ENCODE results near the gene ELN. TPM values are rescaled to one million over a fixed set of nuclear protein-coding genes. Genes with fewer than 3 reads are reported as not detected.

The ELN gene
- total and polyA plus RNA-seq, 2 donors (not counting 1 experiment from before 2014, with no cell fraction given), result 2.1 to 11.0 TPM

GRCh38 chr7:74064696-74065095, 36.7 kb downstream of the ELN start:
- no peak overlapping the region for H3K27ac ChIP-seq (ENCODE audit: insufficient read depth, low read length)
- no peak overlapping the region for H2AFZ ChIP-seq (ENCODE audit: low read length)
- H3K9ac ChIP-seq (ENCODE audit: insufficient read depth, low read length), result no peak overlapping the region
- no peak overlapping the region for H3K4me2 ChIP-seq (ENCODE audit: extremely low read depth, insufficient read depth, low read length)
- no peaks in the 10 kb centered on the region for H3K27me3 ChIP-seq (ENCODE audit: control insufficient read depth, insufficient read depth, low read length)
- no peak overlapping the region for H3K4me3 ChIP-seq (replicated peaks in 1 of 4; ENCODE audit: control extremely low read depth in 1 of 4, insufficient read depth in 1 of 4, low read depth in 3 of 4, low read length in 4 of 4)
- H3K79me2 ChIP-seq (ENCODE audit: control insufficient read depth, insufficient read depth, low read length), result no peaks in the 10 kb centered on the region
- TF ChIP-seq CTCF (conservative IDR thresholded peaks at IDR 0.05 in 1 of 2, IDR thresholded peaks at IDR 0.05 in 1 of 2; ENCODE audit: low read depth in 1 of 2, low read length in 2 of 2) (no peak), EZH2 (IDR thresholded peaks at IDR 0.05; ENCODE audit: low read length, missing control alignments) (no peak)
- H3K9me3 ChIP-seq (ENCODE audit: control insufficient read depth, insufficient read depth, low read depth, low read length), result no peaks in the 10 kb centered on the region
- peaks cover 4% of the 10 kb centered on the region for H3K4me1 ChIP-seq (ENCODE audit: control insufficient read depth, extremely low read depth, insufficient read depth, low read length)
- no peaks in the 10 kb centered on the region for H4K20me1 ChIP-seq (ENCODE audit: control insufficient read depth, extremely low read depth, insufficient read depth, low read length)
- no peak for DNase-seq (ENCODE audit: low read depth in 2 of 2)
- H3K36me3 ChIP-seq (ENCODE audit: control insufficient read depth, insufficient read depth, low read length), result no peaks in the 10 kb centered on the region

- H3K36me3 ChIP-seq (ENCODE audit: control insufficient read depth, insufficient read depth, low read length), result no peaks in the 10 kb centered on the region
- H3K27ac ChIP-seq (ENCODE audit: insufficient read depth, low read length), result no peak overlapping the region
- H3K79me2 ChIP-seq (ENCODE audit: control insufficient read depth, insufficient read depth, low read length), result no peaks in the 10 kb centered on the region
- no peak for DNase-seq (ENCODE audit: low read depth in 2 of 2)
- no peaks in the 10 kb centered on the region for H3K27me3 ChIP-seq (ENCODE audit: control insufficient read depth, insufficient read depth, low read length)
- no peaks in the 10 kb centered on the region for H4K20me1 ChIP-seq (ENCODE audit: control insufficient read depth, extremely low read depth, insufficient read depth, low read length)
- no peak overlapping the region for H2AFZ ChIP-seq (ENCODE audit: low read length)
- TF ChIP-seq CTCF (conservative IDR thresholded peaks at IDR 0.05 in 1 of 2, IDR thresholded peaks at IDR 0.05 in 1 of 2; ENCODE audit: low read depth in 1 of 2, low read length in 2 of 2) (no peak), EZH2 (IDR thresholded peaks at IDR 0.05; ENCODE audit: low read length, missing control alignments) (no peak)
- no peaks in the 10 kb centered on the region for H3K9me3 ChIP-seq (ENCODE audit: control insufficient read depth, insufficient read depth, low read depth, low read length)
- peaks cover 4% of the 10 kb centered on the region for H3K4me1 ChIP-seq (ENCODE audit: control insufficient read depth, extremely low read depth, insufficient read depth, low read length)
- H3K4me2 ChIP-seq (ENCODE audit: extremely low read depth, insufficient read depth, low read length), result no peak overlapping the region
- no peak overlapping the region for H3K9ac ChIP-seq (ENCODE audit: insufficient read depth, low read length)
- H3K4me3 ChIP-seq (replicated peaks in 1 of 4; ENCODE audit: control extremely low read depth in 1 of 4, insufficient read depth in 1 of 4, low read depth in 3 of 4, low read length in 4 of 4), result no peak overlapping the region
These were observed 38.7 kb downstream of the ELN start for GRCh38 chr7:74066626-74067025.

GRCh38 chr7:74068378-74069085, 40.6 kb downstream of the ELN start:
- Histone ChIP-seq H3K4me1 (ENCODE audit: control insufficient read depth, extremely low read depth, insufficient read depth, low read length) (no peaks in the 10 kb centered on the region), H3K4me3 (replicated peaks in 1 of 4; ENCODE audit: control extremely low read depth in 1 of 4, insufficient read depth in 1 of 4, low read depth in 3 of 4, low read length in 4 of 4) (no peak overlapping the region), H2AFZ (ENCODE audit: low read length) (no peak overlapping the region), H3K9ac (ENCODE audit: insufficient read depth, low read length) (no peak overlapping the region), H3K79me2 (ENCODE audit: control insufficient read depth, insufficient read depth, low read length) (no peaks in the 10 kb centered on the region), H3K4me2 (ENCODE audit: extremely low read depth, insufficient read depth, low read length) (no peak overlapping the region), H3K27ac (ENCODE audit: insufficient read depth, low read length) (no peak overlapping the region), H3K27me3 (ENCODE audit: control insufficient read depth, insufficient read depth, low read length) (no peaks in the 10 kb centered on the region), H3K9me3 (ENCODE audit: control insufficient read depth, insufficient read depth, low read depth, low read length) (no peaks in the 10 kb centered on the region), H4K20me1 (ENCODE audit: control insufficient read depth, extremely low read depth, insufficient read depth, low read length) (no peaks in the 10 kb centered on the region), H3K36me3 (ENCODE audit: control insufficient read depth, insufficient read depth, low read length) (no peaks in the 10 kb centered on the region)
- no peak for DNase-seq (ENCODE audit: low read depth in 2 of 2)
- TF ChIP-seq CTCF (conservative IDR thresholded peaks at IDR 0.05 in 1 of 2, IDR thresholded peaks at IDR 0.05 in 1 of 2; ENCODE audit: low read depth in 1 of 2, low read length in 2 of 2), result no peak
- TF ChIP-seq EZH2 (IDR thresholded peaks at IDR 0.05; ENCODE audit: low read length, missing control alignments), result no peak

All from fibroblast of lung (primary cell).